NCI-H1417 treated with DMSO at 0.1 percent for 48 hours (cell line): ENCODE results near the gene MAP3K10.

Experiments
- DNase-seq: peaks from one replicate; lab custom pipeline; 2025; lab: John Stamatoyannopoulos, UW

MAP3K10 gene

GRCh38 chr19:40249781-40250180, 58.6 kb downstream of the MAP3K10 start:
- no peak for DNase-seq

GRCh38 chr19:40251244-40251643, 60.0 kb downstream of the MAP3K10 start:
- no peak for DNase-seq

DNA sequence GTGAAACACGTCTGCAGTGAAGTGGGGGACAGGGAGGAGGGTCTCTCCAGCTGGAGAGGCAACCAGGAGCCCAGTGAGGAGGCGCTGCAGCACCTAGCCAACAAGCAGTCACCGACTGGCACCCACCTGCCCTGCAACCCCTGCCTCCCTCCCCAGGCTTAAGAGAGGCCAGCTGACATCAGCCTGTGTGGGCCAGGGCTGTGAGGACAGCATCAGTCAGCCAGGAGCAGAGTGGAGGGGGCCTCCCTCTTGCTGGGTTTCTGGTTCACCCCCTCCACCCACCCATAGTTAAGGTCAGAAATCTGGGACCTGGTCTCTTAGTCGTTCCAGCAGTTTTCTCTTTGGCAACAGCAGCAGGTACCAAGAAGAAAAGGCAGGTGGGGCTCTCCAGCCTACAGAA, 60.8 kb downstream of the MAP3K10 start:
- DNase-seq = no peak

DNA sequence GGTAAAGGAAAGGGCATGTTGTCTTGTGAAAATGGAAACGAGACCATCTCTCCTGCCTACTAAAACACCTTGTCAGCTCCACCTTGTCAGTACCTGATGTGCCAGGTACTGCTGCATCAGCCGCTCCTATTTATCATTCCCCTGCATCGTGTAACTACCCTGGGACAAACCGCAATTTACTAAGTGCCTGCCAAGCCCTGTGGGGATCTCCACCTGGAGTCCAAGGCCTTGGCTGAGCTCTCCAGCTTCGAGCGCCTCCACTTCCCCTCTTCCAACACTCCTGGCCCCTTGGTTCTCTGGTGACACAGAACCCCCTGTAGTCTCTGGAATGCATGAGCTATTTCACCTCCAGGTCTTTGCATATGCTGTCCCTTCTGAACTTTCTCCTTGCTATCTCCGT, 61.2 kb downstream of the MAP3K10 start:
- DNase-seq = no peak

- DNase-seq = no peak
Observed at GRCh38 chr19:40253611-40254092, 62.4 kb downstream of the MAP3K10 start.

- no peak for DNase-seq
Observed at GRCh38 chr19:40254714-40255418, 63.6 kb downstream of the MAP3K10 start.

GRCh38 chr19:40255619-40256166, 64.5 kb downstream of the MAP3K10 start:
- DNase-seq = no peak

DNA sequence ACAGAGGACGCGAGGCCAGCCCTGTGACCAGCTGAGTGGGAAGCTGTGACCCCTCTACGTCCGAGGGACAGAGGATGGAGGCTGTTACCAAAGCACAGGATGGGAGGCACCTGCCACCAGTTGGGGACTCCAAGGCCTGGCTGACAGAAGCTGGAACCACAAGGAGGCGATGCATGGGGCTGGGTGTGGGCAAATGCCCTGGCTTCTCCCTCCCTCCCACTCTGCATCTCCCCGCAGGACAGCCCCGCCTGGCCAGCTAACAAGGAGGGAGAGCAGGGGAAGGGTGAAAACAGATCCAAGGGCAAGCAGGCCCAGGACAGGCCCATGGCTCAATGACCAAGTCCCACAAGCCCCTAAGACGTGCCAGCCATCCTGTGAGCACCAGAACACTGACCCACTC, 65.3 kb downstream of the MAP3K10 start:
- DNase-seq = no peak

DNA sequence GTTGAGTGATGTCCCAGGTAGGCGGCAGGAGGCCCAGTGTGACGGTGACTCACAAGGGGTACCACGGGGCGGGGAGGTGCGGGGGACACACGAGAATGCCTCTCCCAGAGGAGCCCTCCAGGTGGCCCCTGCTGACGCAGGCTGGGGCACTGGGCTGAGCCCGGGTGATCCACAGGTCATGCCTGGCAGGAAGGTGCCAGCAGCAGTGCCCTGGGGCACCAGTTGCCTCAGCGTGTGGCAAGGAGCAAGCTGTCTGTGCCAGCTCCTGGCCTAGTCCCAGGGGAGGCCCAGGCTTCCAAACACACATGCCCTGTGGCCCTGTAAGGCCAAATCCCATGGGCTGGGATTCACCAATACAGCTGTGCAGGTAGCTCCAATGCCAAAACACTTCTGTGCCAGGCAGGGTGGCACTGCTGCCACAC, 65.9 kb downstream of the MAP3K10 start:
- no peak for DNase-seq

GRCh38 chr19:40261631-40262030, 70.4 kb downstream of the MAP3K10 start:
- no peak for DNase-seq

- no peak for DNase-seq
Observed at GRCh38 chr19:40262422-40262821, 71.2 kb downstream of the MAP3K10 start.

DNA sequence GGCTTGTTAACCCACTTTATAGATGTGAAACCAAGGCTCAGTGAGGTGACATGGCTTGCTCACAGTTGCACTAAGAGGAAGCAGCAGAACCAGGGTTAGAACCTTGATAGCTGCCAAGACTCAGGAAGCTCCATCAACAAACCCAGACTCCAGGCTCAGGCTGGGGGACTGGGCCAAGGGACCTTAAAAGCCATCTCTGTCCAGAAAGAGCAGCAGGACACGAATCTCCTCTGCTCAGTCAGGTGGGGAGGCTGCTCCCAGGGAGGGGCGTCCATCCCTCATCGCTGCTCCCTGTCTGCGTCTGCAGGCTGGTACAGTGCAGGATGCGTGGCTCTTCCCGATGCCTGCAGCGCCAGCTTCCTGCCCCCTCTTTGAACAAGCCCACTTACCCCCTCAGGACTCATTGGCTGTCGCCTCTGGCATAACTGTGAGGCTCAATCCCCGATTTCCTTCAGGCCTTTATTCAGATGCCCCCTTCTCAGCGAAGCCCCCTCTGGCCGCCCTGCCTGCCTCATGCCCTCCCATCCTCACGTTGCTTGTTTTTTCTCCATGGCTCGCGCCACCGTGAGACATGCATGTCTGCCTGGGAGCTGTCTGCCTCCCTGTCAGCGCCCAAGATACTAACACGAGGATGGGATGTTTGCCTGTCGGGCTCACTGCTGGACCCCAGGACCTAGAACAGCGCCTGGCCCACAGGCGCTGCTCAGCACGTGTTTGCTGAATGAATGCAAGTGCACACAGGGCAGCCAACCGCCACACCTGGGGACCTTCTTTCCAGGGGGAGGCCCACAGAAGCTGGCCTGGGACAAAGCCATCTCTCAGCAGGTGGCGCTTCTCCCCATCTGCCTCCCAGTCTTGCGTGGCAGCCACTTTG, 72.5 kb downstream of the MAP3K10 start:
- DNase-seq = no peak

DNA sequence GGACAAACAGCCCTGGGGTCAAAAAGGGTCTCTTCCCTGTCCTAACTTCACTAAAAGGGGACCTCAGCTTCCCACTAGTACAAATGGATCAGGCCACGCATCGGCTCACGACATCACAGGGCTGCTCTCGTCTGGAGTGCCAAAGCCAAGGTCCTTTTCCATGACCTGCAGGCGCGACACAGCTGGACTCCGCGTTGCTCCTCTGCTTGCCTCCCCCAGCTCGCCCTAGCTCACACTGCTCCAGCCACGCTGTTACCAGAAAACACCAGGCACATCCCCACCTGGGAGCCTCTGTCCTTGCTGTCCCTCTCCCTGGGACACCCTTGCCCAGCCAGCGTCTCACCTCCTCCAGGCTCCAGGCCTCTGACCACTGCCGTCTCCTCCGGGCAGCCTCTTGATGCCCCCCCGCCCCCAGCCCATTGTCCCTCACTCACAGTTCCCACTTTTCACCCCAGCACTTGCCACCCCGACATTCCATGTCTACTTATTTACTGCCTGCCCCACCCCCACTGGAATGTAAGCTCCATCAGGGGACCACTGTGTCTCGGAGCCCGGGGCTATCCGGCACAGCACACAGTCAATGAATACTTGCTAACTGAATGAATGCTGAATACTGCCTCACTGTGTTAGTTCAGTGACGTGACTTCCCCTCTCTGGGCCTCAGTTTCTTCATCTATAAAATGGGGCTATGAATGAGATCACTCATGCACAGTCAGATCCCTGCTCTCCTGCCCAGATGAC, 73.3 kb downstream of the MAP3K10 start:
- DNase-seq = no peak
